Measurements from ENCODE around the gene ZNF441.

ZNF441 gene

GRCh38 chr19:11737964-11738745 lies 28.6 kb upstream of the ZNF441 start (continued):
- TF ChIP-seq ZBTB8A (tag by site-specific recombination; IDR thresholded peaks at IDR 0.05) (0 out of 2 replicates have a peak, but pooled peaks have one; percentile 6), ZNF837 (tag by site-specific recombination; IDR thresholded peaks at IDR 0.05) (no peak), ZBTB10 (tag by site-specific recombination; IDR thresholded peaks at IDR 0.05) (no peak), ZNF791 (tag by site-specific recombination; IDR thresholded peaks at IDR 0.05) (no peak), SETDB1 (IDR thresholded peaks at IDR 0.05; ENCODE audit: insufficient read length, low read length) (no peak), ZNF501 (tag by site-specific recombination; IDR thresholded peaks at IDR 0.05) (0 out of 2 replicates have a peak, but pooled peaks have one; percentile 15), TSHZ1 (tag by site-specific recombination; IDR thresholded peaks at IDR 0.05; ENCODE audit: borderline replicate concordance) (no peak), ZNF426 (tag by site-specific recombination; IDR thresholded peaks at IDR 0.05) (no peak), ZNF76 (tag by site-specific recombination; IDR thresholded peaks at IDR 0.05; ENCODE audit: borderline replicate concordance, low read depth) (peak; percentile 75; the same call in 1 of the 2 replicates), BCL6B (tag by site-specific recombination; IDR thresholded peaks at IDR 0.05) (no peak), KLF8 (tag by site-specific recombination; IDR thresholded peaks at IDR 0.05) (no peak), ZNF311 (tag by site-specific recombination; IDR thresholded peaks at IDR 0.05; ENCODE audit: borderline replicate concordance) (no peak), ZNF133 (tag by site-specific recombination; IDR thresholded peaks at IDR 0.05) (no peak), ZNF768 (tag by site-specific recombination; IDR thresholded peaks at IDR 0.05) (no peak), SP3 (tag by site-specific recombination; IDR thresholded peaks at IDR 0.05) (no peak), ZNF324 (tag by site-specific recombination; IDR thresholded peaks at IDR 0.05) (no peak), ZNF654 (tag by site-specific recombination; IDR thresholded peaks at IDR 0.05; ENCODE audit: low read depth) (no peak), GLIS2 (tag by site-specific recombination; IDR thresholded peaks at IDR 0.05) (peak; percentile 38), ZNF184 (tag by site-specific recombination; IDR thresholded peaks at IDR 0.05) (0 out of 2 replicates have a peak, but pooled peaks have one; percentile 11), PATZ1 (tag by site-specific recombination; IDR thresholded peaks at IDR 0.05) (no peak), ZNF571 (tag by site-specific recombination; IDR thresholded peaks at IDR 0.05) (no peak), ZNF266 (tag by site-specific recombination; IDR thresholded peaks at IDR 0.05; ENCODE audit: low read depth) (no peak), ZNF843 (tag by site-specific recombination; IDR thresholded peaks at IDR 0.05) (no peak), ZNF280D (tag by site-specific recombination; IDR thresholded peaks at IDR 0.05) (no peak), ZNF221 (tag by site-specific recombination; IDR thresholded peaks at IDR 0.05; ENCODE audit: borderline replicate concordance) (no peak), ZNF48 (tag by site-specific recombination; IDR thresholded peaks at IDR 0.05) (no peak), ZFHX2 (tag by site-specific recombination; conservative IDR thresholded peaks at IDR 0.05) (no peak), KLF9 (tag by site-specific recombination; IDR thresholded peaks at IDR 0.05; ENCODE audit: low read depth) (no peak)

Data from HEK293 (cell line).